SK-N-SH (cell line): ENCODE results near the gene SNED1. TPM values are rescaled to one million over a fixed set of nuclear protein-coding genes. Genes with fewer than 3 reads are reported as not detected.

ENCODE experiments used
- CTCF ChIA-PET: fragments of 300-600, 350-600 bp; formaldehyde crosslinking; extraction: SDS; loops from one replicate; lab custom pipeline; 2021; lab: Yijun Ruan, JAX
- POLR2A ChIA-PET: fragments of 350-600 bp; sonication (Branson Sonifier 250); formaldehyde crosslinking; extraction: SDS; loops from one replicate; lab custom pipeline; 2020; ENCODE audit warnings: antibody characterized with exemption, inconsistent platforms; lab: Yijun Ruan, JAX
- DNase-seq: peaks from one replicate; pipeline ENCODE4 v3.0.0; 2012
- H2AFZ ChIP-seq: fragments of 200-600 bp; sonication (generic); 2 replicates; pipeline ENCODE4 v1.8.1; 2016; ENCODE audit warnings: antibody characterized with exemption, mild to moderate bottlenecking, low read depth
- H3F3A ChIP-seq: fragments of 200-600 bp; sonication (generic); replicated peaks from 2 replicates; pipeline ENCODE3; 2016; ENCODE audit warnings: antibody characterized with exemption, mild to moderate bottlenecking; ENCODE audit not compliant: insufficient read depth
- H3K27ac ChIP-seq, 2 experiments: fragments of 200-500 bp in 1 of 2; fragments of 200-600 bp in 1 of 2; sonication (Bioruptor generic) in 1 of 2; sonication (generic), shearing (Covaris generic) in 1 of 2; 2 replicates each; pipeline versions ENCODE4 v1.5.1 to v1.6.1; 2014 to 2016; ENCODE audit warnings: low read depth in 2 of 2, inconsistent platforms in 1 of 2, low read length in 1 of 2, mild to moderate bottlenecking in 1 of 2, mixed read lengths in 1 of 2
- H3K27me3 ChIP-seq: fragments of 200-600 bp; sonication (generic), shearing (Covaris generic); 2 replicates; pipeline ENCODE4 v1.6.1; 2016; ENCODE audit warnings: mixed run types; ENCODE audit not compliant: insufficient read depth
- H3K36me3 ChIP-seq, 2 experiments: fragments of 200-500 bp in 1 of 2; fragments of 200-600 bp in 1 of 2; sonication (Bioruptor generic) in 1 of 2; sonication (generic) in 1 of 2; replicated peaks in 1 of 2; 2 replicates each; pipeline versions ENCODE3 to v1.5.1; 2014 to 2016; ENCODE audit warnings: low read length in 1 of 2, mild to moderate bottlenecking in 1 of 2; ENCODE audit not compliant: insufficient read depth in 2 of 2, control insufficient read depth in 1 of 2
- H3K4me1 ChIP-seq, 2 experiments: fragments of 200-500 bp in 1 of 2; fragments of 200-600 bp in 1 of 2; sonication (Bioruptor generic) in 1 of 2; sonication (generic), shearing (Covaris generic) in 1 of 2; 2 replicates each; pipeline versions ENCODE4 v1.5.1 to v1.6.1; 2014 to 2016; ENCODE audit warnings: low read depth in 1 of 2, low read length in 1 of 2, mixed run types in 1 of 2; ENCODE audit not compliant: insufficient read depth in 2 of 2, control insufficient read depth in 1 of 2
- H3K4me2 ChIP-seq: fragments of 200-600 bp; sonication (generic), shearing (Covaris generic); 2 replicates; pipeline ENCODE4 v1.6.1; 2017; ENCODE audit warnings: mixed run types
- H3K4me3 ChIP-seq, 2 experiments: fragments of 200-500 bp in 1 of 2; fragments of 200-600 bp in 1 of 2; sonication (Bioruptor generic) in 1 of 2; sonication (generic), shearing (Covaris generic) in 1 of 2; 2 replicates each; pipeline versions ENCODE4 v1.5.1 to v1.8.1; 2014 to 2016; ENCODE audit warnings: low read depth in 2 of 2, inconsistent platforms in 1 of 2, low read length in 1 of 2, mild to moderate bottlenecking in 1 of 2, mixed read lengths in 1 of 2, moderate library complexity in 1 of 2
- H3K79me2 ChIP-seq: fragments of 200-600 bp; sonication (generic); 2 replicates; pipeline ENCODE4 v1.8.1; 2017; ENCODE audit warnings: mild to moderate bottlenecking; ENCODE audit not compliant: insufficient read depth
- H3K9ac ChIP-seq: fragments of 200-600 bp; sonication (generic); 2 replicates; pipeline ENCODE4 v1.6.1; 2017; ENCODE audit warnings: mixed run types
- H3K9me2 ChIP-seq: fragments of 200-600 bp; sonication (generic); 2 replicates; pipeline ENCODE4 v1.6.1; 2017; ENCODE audit warnings: mixed run types
- H3K9me3 ChIP-seq: fragments of 200-600 bp; sonication (generic); 2 replicates; pipeline ENCODE4 v1.6.1; 2017; ENCODE audit warnings: mixed run types, mild to moderate bottlenecking, moderate library complexity
- H4K20me1 ChIP-seq: fragments of 200-600 bp; sonication (generic); 2 replicates; pipeline ENCODE4 v1.6.1; 2017; ENCODE audit warnings: mild to moderate bottlenecking, mixed run types; ENCODE audit not compliant: insufficient read depth
- EZH2phosphoT487 ChIP-seq: fragments of 200-600 bp; sonication (generic); IDR thresholded peaks from 2 replicates; pipeline ENCODE4 v1.6.1; 2017; ENCODE audit warnings: low read depth, mixed run types, mild to moderate bottlenecking, antibody characterized with exemption, moderate library complexity, borderline replicate concordance
- GABPA ChIP-seq: IDR thresholded peaks from 2 replicates; pipeline ENCODE4 v1.4.0; 2012; ENCODE audit warnings: low read depth, mild to moderate bottlenecking
- JUND ChIP-seq: IDR thresholded peaks from 2 replicates; pipeline ENCODE4 v1.4.0; 2012
- MXI1 ChIP-seq: IDR thresholded peaks from 2 replicates; pipeline ENCODE4 v1.6.1; 2012; ENCODE audit warnings: mild to moderate bottlenecking, low read depth, low read length, improper control_type of control experiment
- NFIC ChIP-seq: IDR thresholded peaks from 2 replicates; pipeline ENCODE4 v1.4.0; 2012; ENCODE audit warnings: borderline replicate concordance
- NRF1 ChIP-seq: IDR thresholded peaks from 2 replicates; pipeline ENCODE4 v1.6.1; 2012; ENCODE audit warnings: low read depth, mild to moderate bottlenecking, low read length
- POLR2AphosphoS5 ChIP-seq: IDR thresholded peaks from 2 replicates; pipeline ENCODE4 v1.6.1; 2012; ENCODE audit warnings: low read depth, low read length
- RAD21 ChIP-seq: IDR thresholded peaks from 2 replicates; pipeline ENCODE4 v1.6.1; 2012; ENCODE audit warnings: mild to moderate bottlenecking, low read length
- RFX5 ChIP-seq: IDR thresholded peaks from 2 replicates; pipeline ENCODE4 v1.6.1; 2012; ENCODE audit warnings: mild to moderate bottlenecking, improper control_type of control experiment, low read length
- TAF1 ChIP-seq: IDR thresholded peaks from 2 replicates; pipeline ENCODE4 v1.6.1; 2012; ENCODE audit warnings: low read depth, mild to moderate bottlenecking, low read length, moderate library complexity, borderline replicate concordance
- TCF12 ChIP-seq: IDR thresholded peaks from 2 replicates; pipeline ENCODE4 v1.4.0; 2012
- YY1 ChIP-seq: IDR thresholded peaks from 2 replicates; pipeline ENCODE4 v1.4.0; 2012; ENCODE audit warnings: low read depth, mild to moderate bottlenecking
- WGBS: methylation state at CpG from one replicate; pipeline ENCODE4 v1.1.6; 2017; ENCODE audit warnings: low lambda C conversion rate; 5-methylcytosine and 5-hydroxymethylcytosine counted together
- polyA plus RNA-seq, 3 experiments: library from polyadenylated mRNA; depleted of rRNA; stranded (reverse); fragments of >200 nt; gene quantifications; 2 replicates each; pipeline ENCODE4 v1.2.3, GENCODE V29; 2012
- TF ChIP-seq, protein P1 (sequence below): IDR thresholded peaks from 2 replicates; pipeline ENCODE4 v1.4.0; 2012; ENCODE audit warnings: low read depth
- TF ChIP-seq, protein P2 (sequence below): IDR thresholded peaks from 2 replicates; pipeline ENCODE4 v1.4.0; 2012; ENCODE audit warnings: low read depth, borderline replicate concordance
- TF ChIP-seq, protein P3 (sequence below): IDR thresholded peaks from 2 replicates; pipeline ENCODE4 v1.6.1; 2012; ENCODE audit warnings: mild to moderate bottlenecking, low read depth, low read length, moderate library complexity

SNED1 gene
- polyA plus RNA-seq, 1 of the 3 experiments (the other 2 are of a cell fraction) = 0.03 TPM

DNA sequence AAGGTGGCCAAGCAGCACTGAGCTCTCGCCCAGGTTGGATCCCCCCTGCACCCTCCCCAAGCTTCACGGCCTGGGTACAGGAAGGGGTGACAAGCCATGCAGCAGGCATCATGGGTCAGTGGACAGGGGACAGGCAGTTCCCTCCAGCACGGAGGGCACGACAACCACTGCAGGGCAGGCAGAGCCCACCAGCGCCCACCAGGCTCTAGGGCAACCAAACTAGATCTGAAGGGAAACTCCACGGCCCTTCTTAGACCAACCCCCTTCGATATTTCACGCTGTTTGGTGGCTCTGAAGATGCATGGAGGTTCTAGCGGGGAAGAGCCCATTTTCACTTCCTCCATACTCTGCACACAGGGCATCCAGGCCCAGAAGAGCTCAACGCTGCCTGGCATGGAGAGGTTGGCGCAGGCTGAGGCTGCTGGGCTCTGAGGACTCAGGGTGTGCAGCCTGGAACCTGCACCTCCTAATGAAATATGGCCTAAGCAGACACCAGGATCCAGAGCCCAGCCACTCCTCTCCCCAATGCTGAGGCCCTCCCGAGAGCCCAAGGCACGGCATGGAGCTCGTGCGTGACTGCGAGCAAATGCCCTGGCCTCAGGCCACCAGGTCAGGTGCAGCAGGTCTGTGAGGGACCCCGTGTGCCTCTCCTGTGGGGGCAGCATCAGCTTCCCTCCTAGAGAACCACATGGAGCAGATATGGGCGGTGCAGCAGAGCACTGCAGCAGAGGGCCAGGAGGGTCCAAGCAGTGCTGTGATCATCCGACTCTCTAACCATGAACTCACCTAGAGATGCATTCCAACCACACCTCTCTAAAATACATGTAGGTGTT is 112.4 kb downstream of the SNED1 start:
- no peaks in the 10 kb centered on the region for H3K27me3 ChIP-seq
- no peak overlapping the region for H2AFZ ChIP-seq
- ChIA-PET CTCF (interaction anchor here (1.3 kb wide), 1 partner anchor 22 kb away, joined by 4 read pairs; no protein-coding TSS in a partner anchor), POLR2A (no interaction called here)
- no peak overlapping the region for H3K27ac ChIP-seq
- H3K9me3 ChIP-seq = no peaks in the 10 kb centered on the region
- H3K9ac ChIP-seq = no peak overlapping the region
- H3F3A ChIP-seq = no peaks in the 10 kb centered on the region
- WGBS = 82% methylated on average over 10 of the region's 19 CpGs
- peaks cover 0 to 20% of the 10 kb centered on the region in 2 experiments for H3K36me3 ChIP-seq
- no peaks in the 10 kb centered on the region for H3K79me2 ChIP-seq
- no peak overlapping the region for H3K4me2 ChIP-seq
- H3K4me1 ChIP-seq = no peaks in the 10 kb centered on the region
- TF ChIP-seq EZH2phosphoT487 (no peak), GABPA (no peak), MXI1 (no peak), NRF1 (no peak), POLR2AphosphoS5 (no peak)
- TF ChIP-seq, protein P1, sequence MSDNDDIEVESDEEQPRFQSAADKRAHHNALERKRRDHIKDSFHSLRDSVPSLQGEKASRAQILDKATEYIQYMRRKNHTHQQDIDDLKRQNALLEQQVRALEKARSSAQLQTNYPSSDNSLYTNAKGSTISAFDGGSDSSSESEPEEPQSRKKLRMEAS = no peak
- TF ChIP-seq, protein P2, sequence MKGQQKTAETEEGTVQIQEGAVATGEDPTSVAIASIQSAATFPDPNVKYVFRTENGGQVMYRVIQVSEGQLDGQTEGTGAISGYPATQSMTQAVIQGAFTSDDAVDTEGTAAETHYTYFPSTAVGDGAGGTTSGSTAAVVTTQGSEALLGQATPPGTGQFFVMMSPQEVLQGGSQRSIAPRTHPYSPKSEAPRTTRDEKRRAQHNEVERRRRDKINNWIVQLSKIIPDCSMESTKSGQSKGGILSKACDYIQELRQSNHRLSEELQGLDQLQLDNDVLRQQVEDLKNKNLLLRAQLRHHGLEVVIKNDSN = no peak
- H3K4me3 ChIP-seq = no peak overlapping the region
- H4K20me1 ChIP-seq = no peaks in the 10 kb centered on the region
- no peaks in the 10 kb centered on the region for H3K9me2 ChIP-seq
- no peak for DNase-seq

DNA sequence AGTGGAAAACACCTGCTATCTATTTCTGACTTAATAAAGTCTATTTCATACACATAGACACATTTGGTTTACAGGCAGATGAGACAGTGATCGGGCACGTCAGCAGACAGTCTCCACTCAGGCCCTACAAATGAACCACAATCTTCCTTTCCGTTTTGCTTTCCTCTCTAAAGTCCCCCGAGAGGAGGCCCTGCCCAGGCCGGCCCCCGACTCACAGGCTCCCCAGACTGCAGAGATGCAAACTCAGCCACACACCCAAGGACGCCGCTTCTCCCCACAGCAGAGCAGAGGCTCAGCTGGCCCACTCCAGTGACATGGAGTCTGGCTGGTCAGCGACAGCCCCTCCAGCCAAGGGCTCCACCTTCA is 113.0 kb downstream of the SNED1 start:
- no peak overlapping the region for H3K4me2 ChIP-seq

DNA sequence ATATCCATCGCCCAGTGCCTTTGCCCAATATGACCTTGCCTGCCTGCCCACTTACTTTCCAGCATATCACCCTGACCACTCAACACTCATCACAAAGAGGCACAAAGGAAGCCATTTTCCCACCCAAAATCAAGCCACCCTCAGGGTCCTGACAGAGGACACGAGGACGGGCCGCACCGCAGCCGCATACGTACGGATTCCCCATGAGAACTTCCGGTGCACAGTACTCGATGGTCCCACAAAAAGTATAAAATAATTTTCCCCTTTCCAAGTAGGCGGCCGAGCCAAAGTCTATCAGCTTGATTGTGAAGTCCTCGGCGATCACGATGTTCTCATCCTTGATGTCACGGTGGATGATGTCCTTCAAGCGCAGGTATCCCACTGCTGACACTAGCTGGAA is 113.6 kb downstream of the SNED1 start:
- ChIA-PET POLR2A (no interaction called here), CTCF (no interaction called here)
- H3K4me2 ChIP-seq = no peak overlapping the region
- no peak overlapping the region for H3K4me3 ChIP-seq
- no peaks in the 10 kb centered on the region for H4K20me1 ChIP-seq
- no peak overlapping the region for H3K9ac ChIP-seq
- peaks cover 0 to 20% of the 10 kb centered on the region in 2 experiments for H3K36me3 ChIP-seq
- no peaks in the 10 kb centered on the region for H3F3A ChIP-seq
- DNase-seq = no peak
- no peaks in the 10 kb centered on the region for H3K27me3 ChIP-seq
- no peaks in the 10 kb centered on the region for H3K4me1 ChIP-seq
- no peak overlapping the region for H2AFZ ChIP-seq
- H3K9me3 ChIP-seq = no peaks in the 10 kb centered on the region
- H3K27ac ChIP-seq = no peak overlapping the region
- no peaks in the 10 kb centered on the region for H3K9me2 ChIP-seq
- 97% methylated on average over 17 of the region's 17 CpGs for WGBS
- H3K79me2 ChIP-seq = no peaks in the 10 kb centered on the region
- no peak for TF ChIP-seq NFIC
- TF ChIP-seq, protein P1 = no peak
- TF ChIP-seq EZH2phosphoT487 = no peak
- TF ChIP-seq TCF12 = no peak
- no peak for TF ChIP-seq JUND
- no peak for TF ChIP-seq RFX5
- TF ChIP-seq, protein P3, sequence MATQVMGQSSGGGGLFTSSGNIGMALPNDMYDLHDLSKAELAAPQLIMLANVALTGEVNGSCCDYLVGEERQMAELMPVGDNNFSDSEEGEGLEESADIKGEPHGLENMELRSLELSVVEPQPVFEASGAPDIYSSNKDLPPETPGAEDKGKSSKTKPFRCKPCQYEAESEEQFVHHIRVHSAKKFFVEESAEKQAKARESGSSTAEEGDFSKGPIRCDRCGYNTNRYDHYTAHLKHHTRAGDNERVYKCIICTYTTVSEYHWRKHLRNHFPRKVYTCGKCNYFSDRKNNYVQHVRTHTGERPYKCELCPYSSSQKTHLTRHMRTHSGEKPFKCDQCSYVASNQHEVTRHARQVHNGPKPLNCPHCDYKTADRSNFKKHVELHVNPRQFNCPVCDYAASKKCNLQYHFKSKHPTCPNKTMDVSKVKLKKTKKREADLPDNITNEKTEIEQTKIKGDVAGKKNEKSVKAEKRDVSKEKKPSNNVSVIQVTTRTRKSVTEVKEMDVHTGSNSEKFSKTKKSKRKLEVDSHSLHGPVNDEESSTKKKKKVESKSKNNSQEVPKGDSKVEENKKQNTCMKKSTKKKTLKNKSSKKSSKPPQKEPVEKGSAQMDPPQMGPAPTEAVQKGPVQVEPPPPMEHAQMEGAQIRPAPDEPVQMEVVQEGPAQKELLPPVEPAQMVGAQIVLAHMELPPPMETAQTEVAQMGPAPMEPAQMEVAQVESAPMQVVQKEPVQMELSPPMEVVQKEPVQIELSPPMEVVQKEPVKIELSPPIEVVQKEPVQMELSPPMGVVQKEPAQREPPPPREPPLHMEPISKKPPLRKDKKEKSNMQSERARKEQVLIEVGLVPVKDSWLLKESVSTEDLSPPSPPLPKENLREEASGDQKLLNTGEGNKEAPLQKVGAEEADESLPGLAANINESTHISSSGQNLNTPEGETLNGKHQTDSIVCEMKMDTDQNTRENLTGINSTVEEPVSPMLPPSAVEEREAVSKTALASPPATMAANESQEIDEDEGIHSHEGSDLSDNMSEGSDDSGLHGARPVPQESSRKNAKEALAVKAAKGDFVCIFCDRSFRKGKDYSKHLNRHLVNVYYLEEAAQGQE = no peak
- TF ChIP-seq TAF1 = no peak

More for the DNA sequence above, 113.0 kb downstream of the SNED1 start:
- Histone ChIP-seq H3K27ac (no peak overlapping the region), H3K27me3 (no peaks in the 10 kb centered on the region), H3K9me2 (no peaks in the 10 kb centered on the region), H3F3A (no peaks in the 10 kb centered on the region), H2AFZ (no peak overlapping the region), H3K4me1 (no peaks in the 10 kb centered on the region), H3K9me3 (no peaks in the 10 kb centered on the region), H3K79me2 (no peaks in the 10 kb centered on the region), H3K9ac (no peak overlapping the region), H3K4me3 (no peak overlapping the region), H4K20me1 (no peaks in the 10 kb centered on the region), H3K36me3 (peaks cover 0 to 20% of the 10 kb centered on the region in 2 experiments)
- TF ChIP-seq NFIC (no peak), RAD21 (no peak), YY1 (no peak)
- ChIA-PET CTCF (interaction anchor here (1.3 kb wide), 1 partner anchor 21 kb away, joined by 4 read pairs; no protein-coding TSS in a partner anchor), POLR2A (no interaction called here)
- WGBS = 96% methylated on average over 9 of the region's 9 CpGs
- no peak for DNase-seq
